ENCODE data around the gene HCRT.

GRCh38 chr17:42212382-42212781 is 27.1 kb upstream of the HCRT start:
- TF ChIP-seq CTCF (IDR thresholded peaks at IDR 0.05) (no peak), POLR2A (IDR thresholded peaks at IDR 0.05) (no peak)
